K562 (cell line): ENCODE results near the gene SLC1A5. TPM values are rescaled to one million over a fixed set of nuclear protein-coding genes. Genes with fewer than 3 reads are reported as not detected.

ENCODE experiments used
- BDP1 ChIP-seq: IDR thresholded peaks from 3 replicates; pipeline ENCODE4 v1.6.1; 2011; ENCODE audit not compliant: insufficient read length, insufficient read depth
- CSDE1 ChIP-seq, 2 experiments: fragments of 450-650 bp; IDR thresholded peaks; 2 replicates each; pipeline ENCODE4 v1.6.1; 2016; ENCODE audit warnings: mild to moderate bottlenecking in 1 of 2
- DACH1 ChIP-seq: fragments of 450-650 bp; IDR thresholded peaks from 2 replicates; pipeline ENCODE4 v1.6.1; 2018; ENCODE audit not compliant: partially characterized antibody
- FIP1L1 ChIP-seq: fragments of 200-400 bp; formaldehyde crosslinking; IDR thresholded peaks from 2 replicates; pipeline ENCODE4 v1.6.1; 2018; ENCODE audit warnings: mild to moderate bottlenecking, low read depth, low read length; ENCODE audit not compliant: poor library complexity, severe bottlenecking
- GABPA ChIP-seq: fragments of 200-800 bp; sonication (Bioruptor generic); conservative IDR thresholded peaks from 2 replicates; pipeline ENCODE4 v1.6.1; 2016; ENCODE audit warnings: low read depth, missing genetic modification characterization, missing compliant biosample characterization
- HSF4 ChIP-seq: fragments of 250-450 bp; sonication (Bioruptor Pico); IDR thresholded peaks from 2 replicates; pipeline ENCODE4 v2.1.2; 2022; ENCODE audit warnings: mild to moderate bottlenecking, moderate library complexity, borderline replicate concordance
- KDM5B ChIP-seq: fragments of 200-600 bp; sonication (generic); IDR thresholded peaks from 2 replicates; pipeline ENCODE4 v1.6.1; 2012; ENCODE audit warnings: low read depth, mild to moderate bottlenecking, moderate library complexity, low read length, control low read depth, inconsistent platforms; ENCODE audit not compliant: insufficient replicate concordance
- RAD51 ChIP-seq: fragments of 450-650 bp; IDR thresholded peaks from 2 replicates; pipeline ENCODE4 v1.7.1; 2016; ENCODE audit warnings: low read depth, mild to moderate bottlenecking, borderline replicate concordance
- RBBP5 ChIP-seq: fragments of 200-600 bp; sonication (generic); IDR thresholded peaks from 2 replicates; pipeline ENCODE4 v1.6.1; 2012; ENCODE audit warnings: borderline replicate concordance, mild to moderate bottlenecking, low read length, control low read depth, inconsistent platforms; ENCODE audit not compliant: insufficient read depth, poor library complexity, severe bottlenecking
- RBM15 ChIP-seq: fragments of 200-400 bp; formaldehyde crosslinking; IDR thresholded peaks from 2 replicates; pipeline ENCODE4 v1.6.1; 2018; ENCODE audit warnings: mild to moderate bottlenecking, low read length, moderate library complexity; ENCODE audit not compliant: insufficient read depth
- SIN3B ChIP-seq: fragments of 450-650 bp; IDR thresholded peaks from 2 replicates; pipeline ENCODE4 v1.6.1; 2017; ENCODE audit warnings: low read depth, mild to moderate bottlenecking, moderate library complexity
- TSC22D4 ChIP-seq: fragments of 450-650 bp; IDR thresholded peaks from 2 replicates; pipeline ENCODE4 v1.6.1; 2016; ENCODE audit warnings: missing genetic modification characterization, missing biosample characterization, control low read depth
- ZFPM2 ChIP-seq: fragments of 250-450 bp; sonication (Bioruptor Pico); IDR thresholded peaks from 2 replicates; pipeline ENCODE4 v1.5.1; 2022; ENCODE audit warnings: mild to moderate bottlenecking
- ZKSCAN3 ChIP-seq: fragments of 250-450 bp; sonication (Bioruptor Pico); IDR thresholded peaks from 2 replicates; pipeline ENCODE4 v1.4.0; 2020
- ZNF584 ChIP-seq: fragments of 200-800 bp; sonication (Bioruptor generic); IDR thresholded peaks from 2 replicates; pipeline ENCODE4 v1.6.1; 2016; ENCODE audit warnings: low read depth, mild to moderate bottlenecking, missing genetic modification characterization, missing compliant biosample characterization
- ZNF76 ChIP-seq: fragments of 250-450 bp; sonication (Bioruptor Pico); IDR thresholded peaks from 2 replicates; pipeline ENCODE4 v1.4.0; 2020; ENCODE audit warnings: mild to moderate bottlenecking, moderate library complexity, borderline replicate concordance
- ZNF766 ChIP-seq: fragments of 200-800 bp; sonication (Bioruptor generic); conservative IDR thresholded peaks from 2 replicates; pipeline ENCODE4 v1.6.1; 2016; ENCODE audit warnings: missing genetic modification characterization, missing compliant biosample characterization
- polyA plus RNA-seq, 8 experiments: library from polyadenylated mRNA; depleted of rRNA in 4 of 8; stranded (reverse) in 5 of 8; unstranded in 3 of 8; fragments of >200 nt; fragmentation: Nextera tagmentation in 2 of 8; fragmentation: Illumina TruSeq in 1 of 8; extraction: Ambion mirVana in 2 of 8; extraction: Trizol in 1 of 8; gene quantifications; 2 replicates each; pipeline versions ENCODE4 v1.2.1 to v1.2.3, GENCODE V29; 2011 to 2014; ENCODE audit warnings: inconsistent platforms in 1 of 8, missing spikeins in 1 of 8
- total RNA-seq, 7 experiments: library from RNA; depleted of rRNA in 6 of 7; stranded (reverse); fragments of >200 nt in 6 of 7; fragmentation: Illumina TruSeq in 2 of 7; extraction: Trizol in 2 of 7; gene quantifications; 2 replicates each; pipeline versions ENCODE4 v1.2.1 to v1.2.3, GENCODE V29; 2011 to 2021; ENCODE audit warnings: low replicate concordance in 1 of 7
- TF ChIP-seq, protein P1 (sequence below): fragments of 450-650 bp; formaldehyde crosslinking; IDR thresholded peaks from 2 replicates; pipeline ENCODE4 v1.4.0; 2020; ENCODE audit warnings: mild to moderate bottlenecking, moderate library complexity
- TF ChIP-seq, protein P2 (sequence below): fragments of 450-650 bp; IDR thresholded peaks from 2 replicates; pipeline ENCODE4 v1.6.1; 2016; ENCODE audit warnings: mild to moderate bottlenecking
- TF ChIP-seq, protein P3 (sequence below), 2 experiments: fragments of 450-650 bp in 1 of 2; sonication (generic) in 1 of 2; formaldehyde crosslinking; conservative IDR thresholded peaks; 2 replicates each; pipeline versions ENCODE4 v1.4.0 to v1.8.1; 2020 to 2022; ENCODE audit warnings: mild to moderate bottlenecking in 1 of 2, missing genetic modification reagents in 1 of 2
- TF ChIP-seq, protein P4 (sequence below): sonication (generic); formaldehyde crosslinking; IDR thresholded peaks from 2 replicates; pipeline ENCODE4 v1.8.0; 2022; ENCODE audit warnings: missing genetic modification reagents, mild to moderate bottlenecking, moderate library complexity, borderline replicate concordance
- TF ChIP-seq, protein P5 (sequence below): fragments of 250-450 bp; sonication (Bioruptor Pico); IDR thresholded peaks from 2 replicates; pipeline ENCODE4 v1.9.0; 2021; ENCODE audit warnings: mild to moderate bottlenecking

SLC1A5 gene
- total and polyA plus RNA-seq, 9 of the 15 experiments (the other 6 are each of a cell fraction or from before 2014, with no cell fraction given), result 31.2 to 417 (median 134) TPM

DNA sequence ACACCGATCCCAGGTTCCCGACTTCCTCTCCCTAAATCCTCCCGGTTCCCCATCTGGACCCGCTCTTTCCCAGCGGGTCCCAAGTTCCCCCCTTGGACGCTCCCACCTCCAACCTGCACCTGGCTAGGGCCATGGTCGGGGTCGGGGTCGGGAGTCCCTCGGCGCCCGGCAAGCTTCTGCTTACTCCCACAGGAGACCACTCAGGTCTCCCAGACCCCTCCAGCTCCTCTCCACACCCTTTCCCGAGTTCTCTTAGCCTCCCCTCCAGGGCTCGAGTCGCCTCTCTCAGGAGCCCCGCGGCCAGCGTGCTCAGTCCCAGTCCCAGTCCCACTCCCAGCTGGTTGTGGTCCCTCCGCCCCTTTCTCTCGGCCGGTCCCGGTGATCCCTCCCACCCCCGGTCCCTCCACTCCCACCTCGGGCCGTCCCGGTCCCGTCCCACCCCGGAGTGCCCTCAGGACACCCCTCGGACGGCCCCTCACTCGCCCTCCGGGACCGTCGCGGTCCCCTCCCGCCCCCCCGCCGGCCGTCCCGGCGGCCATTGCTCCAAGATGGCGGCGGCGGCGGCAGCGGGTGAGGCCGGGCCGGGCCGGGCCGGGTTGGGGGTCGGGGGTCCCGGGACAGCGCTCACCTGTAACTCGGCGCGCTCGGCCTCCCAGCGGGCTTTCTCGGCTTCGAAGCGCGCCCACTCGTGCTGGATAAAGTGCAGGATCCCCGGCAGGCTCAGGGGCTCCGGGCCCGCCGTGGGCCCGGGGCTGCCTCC is 42.7 kb downstream of the SLC1A5 start, which contains the start of gene FKRP (continued):
- TF ChIP-seq FIP1L1 (no peak), RAD51 (no peak), ZNF766 (peak; percentile 60; the same call in 1 of the 2 replicates), ZFPM2 (CRISPR knock-in tag) (no peak), RBM15 (no peak), ZKSCAN3 (CRISPR knock-in tag) (no peak), SIN3B (peak; percentile 59; the same call in 1 of the 2 replicates), CSDE1 (IDR thresholded peaks at IDR 0.05) (no peak), ZNF584 (CRISPR knock-in tag) (no peak), GABPA (tag) (peak; percentile 42; the same call in 1 of the 2 replicates), HSF4 (no peak), DACH1 (peak; percentile 24), BDP1 (no peak), TSC22D4 (tag) (no peak), KDM5B (peak; percentile 17), RBBP5 (peak; percentile 88), ZNF76 (CRISPR knock-in tag) (peak; percentile 59; the same call in 1 of the 2 replicates)
- TF ChIP-seq, protein P1, sequence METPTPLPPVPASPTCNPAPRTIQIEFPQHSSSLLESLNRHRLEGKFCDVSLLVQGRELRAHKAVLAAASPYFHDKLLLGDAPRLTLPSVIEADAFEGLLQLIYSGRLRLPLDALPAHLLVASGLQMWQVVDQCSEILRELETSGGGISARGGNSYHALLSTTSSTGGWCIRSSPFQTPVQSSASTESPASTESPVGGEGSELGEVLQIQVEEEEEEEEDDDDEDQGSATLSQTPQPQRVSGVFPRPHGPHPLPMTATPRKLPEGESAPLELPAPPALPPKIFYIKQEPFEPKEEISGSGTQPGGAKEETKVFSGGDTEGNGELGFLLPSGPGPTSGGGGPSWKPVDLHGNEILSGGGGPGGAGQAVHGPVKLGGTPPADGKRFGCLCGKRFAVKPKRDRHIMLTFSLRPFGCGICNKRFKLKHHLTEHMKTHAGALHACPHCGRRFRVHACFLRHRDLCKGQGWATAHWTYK (CRISPR knock-in tag), result 0 out of 2 replicates have a peak, but pooled peaks have one; percentile 22
- TF ChIP-seq, protein P2, sequence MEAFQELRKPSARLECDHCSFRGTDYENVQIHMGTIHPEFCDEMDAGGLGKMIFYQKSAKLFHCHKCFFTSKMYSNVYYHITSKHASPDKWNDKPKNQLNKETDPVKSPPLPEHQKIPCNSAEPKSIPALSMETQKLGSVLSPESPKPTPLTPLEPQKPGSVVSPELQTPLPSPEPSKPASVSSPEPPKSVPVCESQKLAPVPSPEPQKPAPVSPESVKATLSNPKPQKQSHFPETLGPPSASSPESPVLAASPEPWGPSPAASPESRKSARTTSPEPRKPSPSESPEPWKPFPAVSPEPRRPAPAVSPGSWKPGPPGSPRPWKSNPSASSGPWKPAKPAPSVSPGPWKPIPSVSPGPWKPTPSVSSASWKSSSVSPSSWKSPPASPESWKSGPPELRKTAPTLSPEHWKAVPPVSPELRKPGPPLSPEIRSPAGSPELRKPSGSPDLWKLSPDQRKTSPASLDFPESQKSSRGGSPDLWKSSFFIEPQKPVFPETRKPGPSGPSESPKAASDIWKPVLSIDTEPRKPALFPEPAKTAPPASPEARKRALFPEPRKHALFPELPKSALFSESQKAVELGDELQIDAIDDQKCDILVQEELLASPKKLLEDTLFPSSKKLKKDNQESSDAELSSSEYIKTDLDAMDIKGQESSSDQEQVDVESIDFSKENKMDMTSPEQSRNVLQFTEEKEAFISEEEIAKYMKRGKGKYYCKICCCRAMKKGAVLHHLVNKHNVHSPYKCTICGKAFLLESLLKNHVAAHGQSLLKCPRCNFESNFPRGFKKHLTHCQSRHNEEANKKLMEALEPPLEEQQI, result no peak
- TF ChIP-seq, protein P3, sequence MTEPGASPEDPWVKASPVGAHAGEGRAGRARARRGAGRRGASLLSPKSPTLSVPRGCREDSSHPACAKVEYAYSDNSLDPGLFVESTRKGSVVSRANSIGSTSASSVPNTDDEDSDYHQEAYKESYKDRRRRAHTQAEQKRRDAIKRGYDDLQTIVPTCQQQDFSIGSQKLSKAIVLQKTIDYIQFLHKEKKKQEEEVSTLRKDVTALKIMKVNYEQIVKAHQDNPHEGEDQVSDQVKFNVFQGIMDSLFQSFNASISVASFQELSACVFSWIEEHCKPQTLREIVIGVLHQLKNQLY (CRISPR knock-in tag; conservative IDR thresholded peaks at IDR 0.05), result no peak
- TF ChIP-seq, protein P4, sequence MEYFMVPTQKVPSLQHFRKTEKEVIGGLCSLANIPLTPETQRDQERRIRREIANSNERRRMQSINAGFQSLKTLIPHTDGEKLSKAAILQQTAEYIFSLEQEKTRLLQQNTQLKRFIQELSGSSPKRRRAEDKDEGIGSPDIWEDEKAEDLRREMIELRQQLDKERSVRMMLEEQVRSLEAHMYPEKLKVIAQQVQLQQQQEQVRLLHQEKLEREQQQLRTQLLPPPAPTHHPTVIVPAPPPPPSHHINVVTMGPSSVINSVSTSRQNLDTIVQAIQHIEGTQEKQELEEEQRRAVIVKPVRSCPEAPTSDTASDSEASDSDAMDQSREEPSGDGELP (CRISPR knock-in tag), result peak; percentile 89
- TF ChIP-seq, protein P5, sequence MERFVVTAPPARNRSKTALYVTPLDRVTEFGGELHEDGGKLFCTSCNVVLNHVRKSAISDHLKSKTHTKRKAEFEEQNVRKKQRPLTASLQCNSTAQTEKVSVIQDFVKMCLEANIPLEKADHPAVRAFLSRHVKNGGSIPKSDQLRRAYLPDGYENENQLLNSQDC (CRISPR knock-in tag), result no peak
